Uterus (tissue), 2 donors: ENCODE data around the gene PLEKHD1.

Experiments used
- CTCF ChIP-seq, 4 experiments: fragments of 200-600 bp in 2 of 4; fragments of 450-650 bp in 2 of 4; sonication (generic) in 2 of 4; IDR thresholded peaks; one replicate each; pipeline ENCODE4 v1.5.1; 2016 to 2019; ENCODE audit warnings: antibody characterized with exemption in 4 of 4, mild to moderate bottlenecking in 2 of 4, moderate library complexity in 1 of 4
- POLR2A ChIP-seq, 2 donors: fragments of 450-650 bp; IDR thresholded peaks; one replicate each; pipeline ENCODE4 v1.6.1; 2016; ENCODE audit warnings: antibody characterized with exemption in 2 of 2, mild to moderate bottlenecking in 1 of 2, moderate library complexity in 1 of 2

GRCh38 chr14:69481815-69482568, 2.5 kb upstream of the PLEKHD1 start:
- TF ChIP-seq CTCF (IDR thresholded peaks at IDR 0.05) = no peak
- TF ChIP-seq POLR2A (IDR thresholded peaks at IDR 0.05) = no peak
